ENCODE results near the gene ZNF444. TPM values are rescaled to one million over a fixed set of nuclear protein-coding genes. Genes with fewer than 3 reads are reported as not detected.
A peak's percentile ranks its signal among the peaks of the same experiment; 100 is the strongest.

The ZNF444 gene
- polyA plus RNA-seq, 1 donor (not counting 4 experiments of a cell fraction or from before 2014, with no cell fraction given): 9.1 TPM

DNA sequence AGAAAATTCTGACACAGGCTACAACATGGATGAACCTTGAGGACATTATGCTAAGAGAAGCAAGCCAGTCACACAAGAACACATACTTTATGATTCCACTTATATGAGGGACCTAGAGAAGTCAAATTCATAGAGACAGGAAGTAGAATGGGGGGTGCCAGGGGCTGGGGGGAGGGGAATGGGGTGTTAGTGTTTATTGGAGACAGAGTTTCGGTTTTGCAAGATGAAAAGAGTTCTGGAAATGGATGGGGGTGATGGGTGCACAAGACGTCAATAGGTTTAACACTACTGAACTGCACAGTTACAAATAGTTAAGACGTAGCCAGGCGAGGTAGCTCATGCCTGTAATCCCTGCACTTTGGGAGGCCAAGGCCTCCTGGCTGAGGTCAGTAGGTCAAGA lies 16.5 kb upstream of the ZNF444 start:
- Histone ChIP-seq H3K4me3 (ENCODE audit: control insufficient read depth in 2 of 3, extremely low read depth in 1 of 3, insufficient read depth in 2 of 3, low read depth in 1 of 3, low read length in 3 of 3) (no peak overlapping the region), H3K9ac (ENCODE audit: control insufficient read depth, extremely low read depth, insufficient read depth, low read length) (no peak overlapping the region), H3K27me3 (ENCODE audit: control insufficient read depth, extremely low read depth, insufficient read depth, low read length) (no peaks in the 10 kb centered on the region), H2AFZ (ENCODE audit: control insufficient read depth, low read length) (no peak overlapping the region), H4K20me1 (ENCODE audit: control insufficient read depth, extremely low read depth, insufficient read depth, low read length) (no peaks in the 10 kb centered on the region), H3K4me1 (ENCODE audit: control insufficient read depth, extremely low read depth, insufficient read depth, low read length) (peaks cover 8% of the 10 kb centered on the region), H3K36me3 (ENCODE audit: control insufficient read depth in 2 of 2, extremely low read depth in 1 of 2, insufficient read depth in 2 of 2, low read length in 2 of 2) (peaks cover 0 to under 1% of the 10 kb centered on the region in 2 experiments), H3K9me3 (ENCODE audit: control insufficient read depth, low read depth, low read length) (no peaks in the 10 kb centered on the region), H3K4me2 (ENCODE audit: control insufficient read depth, extremely low read depth, insufficient read depth, low read depth, low read length) (no peak overlapping the region), H3K27ac (ENCODE audit: control insufficient read depth, insufficient read depth, low read length) (no peak overlapping the region), H3K9me1 (ENCODE audit: control insufficient read depth, extremely low read depth, insufficient read depth, low read length) (no peaks in the 10 kb centered on the region), H3K79me2 (ENCODE audit: control insufficient read depth, insufficient read depth, low read length) (peaks cover 9% of the 10 kb centered on the region)
- dilution Hi-C loops (cut with MboI; ENCODE audit: extremely low pct_ligation_motif_present, low sequenced_read_pairs): no loop called here
- no peak for TF ChIP-seq EZH2 (IDR thresholded peaks at IDR 0.05; ENCODE audit: low read length)
- TF ChIP-seq, protein P1, sequence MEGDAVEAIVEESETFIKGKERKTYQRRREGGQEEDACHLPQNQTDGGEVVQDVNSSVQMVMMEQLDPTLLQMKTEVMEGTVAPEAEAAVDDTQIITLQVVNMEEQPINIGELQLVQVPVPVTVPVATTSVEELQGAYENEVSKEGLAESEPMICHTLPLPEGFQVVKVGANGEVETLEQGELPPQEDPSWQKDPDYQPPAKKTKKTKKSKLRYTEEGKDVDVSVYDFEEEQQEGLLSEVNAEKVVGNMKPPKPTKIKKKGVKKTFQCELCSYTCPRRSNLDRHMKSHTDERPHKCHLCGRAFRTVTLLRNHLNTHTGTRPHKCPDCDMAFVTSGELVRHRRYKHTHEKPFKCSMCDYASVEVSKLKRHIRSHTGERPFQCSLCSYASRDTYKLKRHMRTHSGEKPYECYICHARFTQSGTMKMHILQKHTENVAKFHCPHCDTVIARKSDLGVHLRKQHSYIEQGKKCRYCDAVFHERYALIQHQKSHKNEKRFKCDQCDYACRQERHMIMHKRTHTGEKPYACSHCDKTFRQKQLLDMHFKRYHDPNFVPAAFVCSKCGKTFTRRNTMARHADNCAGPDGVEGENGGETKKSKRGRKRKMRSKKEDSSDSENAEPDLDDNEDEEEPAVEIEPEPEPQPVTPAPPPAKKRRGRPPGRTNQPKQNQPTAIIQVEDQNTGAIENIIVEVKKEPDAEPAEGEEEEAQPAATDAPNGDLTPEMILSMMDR (optimal IDR thresholded peaks at IDR 0.05 in 1 of 3, IDR thresholded peaks at IDR 0.05 in 1 of 3, conservative IDR thresholded peaks at IDR 0.05 in 1 of 3; ENCODE audit: extremely low read depth in 1 of 3, insufficient read depth in 2 of 3, low read length in 3 of 3): no peak
- DNase-seq (ENCODE audit: low read depth, low spot score) (no peak), FAIRE-seq (no peak)

DNA sequence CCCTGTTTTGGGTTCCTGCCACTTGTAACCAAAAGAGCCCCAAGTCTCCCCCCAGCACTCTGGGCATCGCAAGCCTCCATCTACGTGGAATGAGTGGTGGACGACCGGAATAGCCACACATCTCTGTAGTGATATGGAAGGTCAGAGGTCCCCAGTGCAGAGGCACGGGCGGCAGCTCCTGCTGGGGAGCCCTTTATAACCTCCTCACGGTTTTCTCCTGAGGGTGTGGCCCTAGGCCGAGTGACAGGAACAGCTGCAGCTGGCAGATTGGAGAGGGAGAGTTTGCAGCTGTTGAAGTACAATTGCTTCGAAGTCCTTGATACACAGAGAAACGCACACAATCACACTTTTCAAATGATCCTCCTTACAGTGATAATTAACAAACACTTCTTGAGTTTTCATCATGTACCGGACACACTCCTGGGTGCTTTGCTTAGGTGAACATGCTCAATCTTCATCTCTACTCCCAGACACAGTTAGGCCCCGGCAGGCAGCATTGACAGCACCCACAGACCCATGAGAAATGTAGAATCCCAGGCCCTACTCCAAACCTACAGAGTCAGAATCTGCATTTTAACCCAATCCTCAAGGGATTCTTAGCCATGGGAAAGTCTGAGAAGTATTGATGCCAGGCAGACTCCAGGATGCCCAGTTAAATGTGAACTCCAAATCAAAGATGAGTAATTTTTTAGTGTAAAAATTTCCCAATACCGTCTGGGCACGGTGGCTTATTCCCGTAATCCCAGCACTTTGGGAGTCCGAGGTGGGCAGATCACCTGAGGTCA lies 15.1 kb upstream of the ZNF444 start:
- FAIRE-seq: no peak
- no peaks in the 10 kb centered on the region for H3K27me3 ChIP-seq (ENCODE audit: control insufficient read depth, extremely low read depth, insufficient read depth, low read length)
- no peaks in the 10 kb centered on the region for H3K36me3 ChIP-seq (ENCODE audit: control insufficient read depth in 2 of 2, extremely low read depth in 1 of 2, insufficient read depth in 2 of 2, low read length in 2 of 2)
- H3K9ac ChIP-seq (ENCODE audit: control insufficient read depth, extremely low read depth, insufficient read depth, low read length): no peak overlapping the region
- peak overlapping the region; percentile 5 for H2AFZ ChIP-seq (ENCODE audit: control insufficient read depth, low read length)
- no peak for DNase-seq (ENCODE audit: low read depth, low spot score)
- no peak for TF ChIP-seq EZH2 (IDR thresholded peaks at IDR 0.05; ENCODE audit: low read length)
- TF ChIP-seq, protein P1 (optimal IDR thresholded peaks at IDR 0.05 in 1 of 3, IDR thresholded peaks at IDR 0.05 in 1 of 3, conservative IDR thresholded peaks at IDR 0.05 in 1 of 3; ENCODE audit: extremely low read depth in 1 of 3, insufficient read depth in 2 of 3, low read length in 3 of 3): no peak
- H3K4me1 ChIP-seq (ENCODE audit: control insufficient read depth, extremely low read depth, insufficient read depth, low read length): peaks cover 4% of the 10 kb centered on the region
- no peak overlapping the region for H3K4me2 ChIP-seq (ENCODE audit: control insufficient read depth, extremely low read depth, insufficient read depth, low read depth, low read length)
- no peak overlapping the region for H3K4me3 ChIP-seq (ENCODE audit: control insufficient read depth in 2 of 3, extremely low read depth in 1 of 3, insufficient read depth in 2 of 3, low read depth in 1 of 3, low read length in 3 of 3)
- no peak overlapping the region for H3K27ac ChIP-seq (ENCODE audit: control insufficient read depth, insufficient read depth, low read length)
- H3K9me1 ChIP-seq (ENCODE audit: control insufficient read depth, extremely low read depth, insufficient read depth, low read length): no peaks in the 10 kb centered on the region
- H4K20me1 ChIP-seq (ENCODE audit: control insufficient read depth, extremely low read depth, insufficient read depth, low read length): no peaks in the 10 kb centered on the region
- no peaks in the 10 kb centered on the region for H3K79me2 ChIP-seq (ENCODE audit: control insufficient read depth, insufficient read depth, low read length)
- H3K9me3 ChIP-seq (ENCODE audit: control insufficient read depth, low read depth, low read length): no peaks in the 10 kb centered on the region
- dilution Hi-C loops (cut with MboI; ENCODE audit: extremely low pct_ligation_motif_present, low sequenced_read_pairs): no loop called here

All from keratinocyte (primary cell).